ENCODE results near the gene TXNRD2.

Gene TXNRD2

GRCh38 chr22:19873138-19873959 is 68.3 kb downstream of the TXNRD2 start:
- DNase-seq = peak; percentile 45

GRCh38 chr22:19872779-19873137 is 68.9 kb downstream of the TXNRD2 start:
- peak; percentile 55 for DNase-seq

- DNase-seq = peak; percentile 52
Measured at GRCh38 chr22:19871845-19872778, 69.5 kb downstream of the TXNRD2 start.

- peak; percentile 48 for DNase-seq
Measured at GRCh38 chr22:19871023-19871844, 70.4 kb downstream of the TXNRD2 start.

- peak; percentile 46 for DNase-seq
Measured at GRCh38 chr22:19870153-19871022, 71.2 kb downstream of the TXNRD2 start.

- DNase-seq = no peak
Measured at GRCh38 chr22:19869497-19870152, 72.0 kb downstream of the TXNRD2 start.

DNA sequence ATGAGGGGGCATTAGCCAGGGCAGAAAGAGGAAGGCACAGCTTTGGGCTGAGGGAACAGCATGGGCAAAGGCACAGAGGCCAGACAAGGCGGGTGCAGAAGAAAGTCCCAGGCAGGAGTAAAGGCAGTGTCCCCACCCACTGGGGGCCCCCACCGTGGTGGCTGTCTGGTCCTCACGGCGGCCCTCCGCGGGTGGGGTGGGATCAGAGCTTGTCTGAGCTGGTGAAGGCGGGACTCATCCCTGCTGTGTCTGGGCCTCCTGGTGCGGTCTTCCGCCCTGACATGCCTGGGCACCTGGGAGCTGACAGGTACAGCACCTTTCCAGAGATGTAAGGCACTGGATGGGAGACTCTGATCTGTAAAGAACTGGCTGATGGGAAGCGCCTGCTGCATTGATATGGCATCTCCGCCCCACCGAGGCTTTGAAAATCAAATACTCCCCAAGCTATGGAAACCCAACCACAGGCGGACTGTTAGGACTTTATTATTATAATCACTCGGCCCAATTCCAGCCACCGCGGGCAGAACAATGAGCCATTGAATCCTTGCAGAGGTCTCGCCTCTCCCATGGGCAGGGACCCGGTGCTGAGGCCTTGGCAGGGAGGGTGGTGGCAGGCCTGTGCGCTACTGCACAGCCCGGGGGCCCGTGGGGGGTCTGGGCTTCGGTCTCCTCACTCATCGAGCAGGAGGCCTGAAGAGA is 72.7 kb downstream of the TXNRD2 start:
- DNase-seq = peak; percentile 49

- DNase-seq = no peak
Measured at GRCh38 chr22:19868333-19868732, 73.3 kb downstream of the TXNRD2 start.

GRCh38 chr22:19867617-19868016 is 74.0 kb downstream of the TXNRD2 start:
- DNase-seq = no peak

DNA sequence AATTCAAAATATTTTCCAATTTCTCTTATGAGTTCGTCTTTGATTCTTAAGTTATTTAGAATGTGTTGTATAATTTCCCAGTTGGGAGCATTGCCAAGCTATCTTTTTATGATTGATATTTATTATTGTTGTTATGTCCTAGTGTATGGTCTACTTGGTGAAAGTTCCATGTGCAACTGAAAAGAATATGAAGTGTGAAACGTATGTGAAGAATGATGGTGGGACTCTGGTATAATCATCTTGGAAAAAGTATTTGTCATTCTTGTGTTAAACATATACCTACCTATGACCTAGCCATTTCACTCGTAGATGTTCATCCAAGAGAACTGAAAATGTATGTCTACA is 75.0 kb downstream of the TXNRD2 start:
- no peak for DNase-seq

DNA sequence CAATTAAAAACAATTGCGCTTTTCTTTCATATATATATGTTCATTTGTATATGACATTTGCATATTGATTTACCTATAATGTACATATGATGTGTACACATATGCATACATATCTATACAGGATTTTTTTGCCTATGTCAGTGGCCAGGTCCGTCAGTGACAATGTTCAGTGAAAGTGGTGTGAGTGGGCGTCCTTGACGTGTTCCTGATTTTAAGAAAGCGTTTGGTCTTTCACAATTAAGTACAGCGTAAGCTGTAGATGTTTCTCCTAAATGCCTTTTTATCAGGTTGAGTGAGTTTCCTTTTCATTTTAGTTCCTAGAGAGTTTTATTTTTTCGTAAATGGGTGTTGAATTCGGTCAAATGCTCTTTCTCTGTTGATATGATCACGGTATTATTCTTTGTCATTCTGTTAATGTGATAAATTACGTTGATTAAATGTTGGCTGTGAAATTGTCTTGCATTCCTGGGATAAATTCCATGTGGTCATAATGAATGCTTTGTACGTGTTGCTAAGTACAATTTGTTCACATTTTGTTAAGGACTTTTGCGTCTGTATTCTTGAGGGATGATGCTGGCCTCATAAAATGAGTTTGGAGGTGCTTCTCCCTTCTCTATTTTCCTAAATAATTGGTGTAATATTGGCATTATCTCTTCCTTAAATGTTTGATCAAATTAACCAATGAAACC is 76.3 kb downstream of the TXNRD2 start:
- DNase-seq = no peak

GRCh38 chr22:19864538-19865106 is 77.0 kb downstream of the TXNRD2 start:
- no peak for DNase-seq

DNA sequence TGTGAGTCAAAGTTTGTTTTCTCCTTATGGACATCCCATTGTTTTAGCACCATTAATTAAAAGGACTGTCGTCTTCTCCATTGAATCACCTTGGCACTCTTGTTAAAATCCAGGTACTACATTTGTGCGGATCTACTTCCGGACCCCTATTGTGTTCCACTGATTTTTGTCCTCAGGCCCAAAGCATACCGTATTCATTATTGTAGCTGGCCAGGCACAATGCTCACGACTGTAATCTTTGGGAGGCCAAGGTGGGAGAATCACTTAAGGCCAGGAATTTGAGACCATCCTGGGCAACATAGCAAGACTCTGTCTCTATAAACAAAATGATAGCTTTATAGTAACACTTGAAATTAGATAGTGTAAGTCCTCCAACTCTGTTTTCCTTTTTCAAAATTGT is 78.0 kb downstream of the TXNRD2 start:
- no peak for DNase-seq

- DNase-seq = no peak
Measured at GRCh38 chr22:19862619-19863246, 78.9 kb downstream of the TXNRD2 start.

DNA sequence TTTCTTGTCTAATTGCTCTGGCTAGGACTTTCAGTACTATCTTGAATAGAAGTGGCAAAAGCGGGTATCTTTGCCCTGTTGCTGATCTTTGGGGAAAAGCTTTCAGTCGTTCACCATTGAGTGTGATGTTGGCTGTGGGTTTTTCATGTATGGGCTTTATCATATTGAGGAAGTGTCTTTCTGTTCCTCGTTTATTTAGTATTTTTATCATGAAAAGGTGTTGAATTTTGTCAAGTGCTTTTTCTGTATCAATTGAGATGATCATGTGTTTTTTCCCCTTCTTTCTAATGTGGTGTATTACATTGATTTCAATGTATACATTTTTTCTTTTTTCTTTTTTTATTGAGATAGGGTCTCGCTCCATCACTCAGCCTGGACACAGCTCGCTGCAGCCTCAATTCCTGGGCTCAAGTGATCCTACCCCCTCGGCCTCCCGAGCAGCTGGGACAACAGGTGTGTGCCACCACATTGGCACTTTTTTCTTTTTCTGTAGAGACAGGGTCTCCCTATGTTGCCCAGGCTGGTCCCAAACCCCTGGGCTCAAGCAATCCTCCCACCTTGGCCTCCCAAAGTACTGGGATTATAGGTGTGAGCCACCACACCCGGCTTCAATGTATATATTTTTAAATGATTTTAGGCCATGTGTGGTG is 81.6 kb downstream of the TXNRD2 start:
- DNase-seq = no peak

GRCh38 chr22:19857382-19857781 is 84.2 kb downstream of the TXNRD2 start:
- DNase-seq = no peak

DNA sequence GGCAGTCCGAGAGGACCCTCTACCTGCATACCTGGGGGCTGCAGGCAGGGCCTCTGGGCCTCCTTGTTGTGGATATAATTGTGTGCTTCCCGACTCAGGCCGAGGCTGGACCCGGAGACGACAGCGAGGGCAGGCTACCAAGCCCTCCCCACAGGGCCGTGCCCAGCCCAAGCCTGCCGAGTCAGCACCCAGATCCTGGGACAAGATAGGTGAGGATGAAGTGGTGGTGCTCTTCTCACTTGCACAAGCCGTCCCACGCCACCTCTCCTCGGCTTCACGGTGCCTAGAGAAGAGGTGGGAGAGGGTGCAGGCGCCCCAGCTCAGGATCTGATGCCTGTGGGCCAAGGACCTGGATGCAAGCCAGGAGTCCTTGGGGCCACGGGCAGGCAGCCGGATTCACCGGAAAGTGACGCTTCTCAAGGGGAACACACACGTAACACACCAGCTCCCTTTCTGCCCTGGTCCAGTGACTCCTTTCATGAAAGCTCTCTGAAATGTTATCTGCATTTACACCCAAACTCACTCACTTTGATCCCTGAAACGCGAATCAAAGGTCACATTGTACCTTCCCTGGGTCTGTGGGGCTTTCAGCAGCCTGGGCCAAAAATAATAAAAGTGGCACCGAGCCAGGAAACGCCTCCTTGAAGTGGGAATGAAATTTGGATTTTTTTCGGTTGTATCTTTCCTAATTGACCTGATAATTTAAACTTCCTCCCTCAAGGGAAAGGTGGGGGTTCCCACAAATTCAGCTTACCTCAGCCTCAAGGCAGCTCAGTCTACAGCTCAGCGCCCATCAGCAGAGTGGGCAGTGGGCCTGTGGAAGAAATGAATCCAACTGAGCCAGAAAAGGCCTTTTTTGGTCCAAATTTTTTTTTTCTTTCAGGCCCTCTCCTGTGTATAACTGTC is 85.9 kb downstream of the TXNRD2 start:
- peak; percentile 88 for DNase-seq

All from activated CD8-positive, alpha-beta memory T cell treated with anti-CD3 and anti-CD28 coated beads for 24 hours (primary cell).